NT2/D1 (cell line): Measurements from ENCODE around the gene SRBD1.

Experiments used
- SUZ12 ChIP-seq: IDR thresholded peaks from 2 replicates; pipeline ENCODE4 v1.6.1; 2011; ENCODE audit not compliant: insufficient read length, insufficient read depth; ENCODE audit errors: extremely low read depth
- YY1 ChIP-seq: IDR thresholded peaks from 2 replicates; pipeline ENCODE4 v1.6.1; 2011; ENCODE audit not compliant: insufficient read length, insufficient read depth
- ZNF274 ChIP-seq: IDR thresholded peaks from 2 replicates; pipeline ENCODE4 v1.6.1; 2011; ENCODE audit warnings: mild to moderate bottlenecking, low read depth, low read length

DNA sequence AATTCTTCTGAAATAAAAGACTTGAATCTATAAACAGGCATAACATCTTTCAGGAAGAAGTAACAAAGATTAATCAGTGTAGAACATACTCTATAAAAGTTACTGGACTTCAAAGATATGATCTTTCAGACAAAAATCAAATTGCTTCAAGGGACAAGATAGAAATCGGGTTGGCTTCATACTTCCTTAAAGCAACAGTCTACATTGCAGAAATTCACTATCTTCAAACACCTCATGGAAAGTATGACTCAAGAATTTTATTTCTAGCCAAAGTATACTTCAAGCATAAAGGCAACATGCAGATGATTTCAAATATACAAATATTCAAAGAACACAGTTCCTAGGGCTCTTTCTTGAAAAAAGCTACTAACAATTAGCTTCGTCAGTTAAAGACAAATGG, 240.7 kb downstream of the SRBD1 start:
- TF ChIP-seq SUZ12 = no peak
- TF ChIP-seq YY1 = no peak
- TF ChIP-seq ZNF274 = no peak
